ENCODE data around the gene RAI1. TPM values are rescaled to one million over a fixed set of nuclear protein-coding genes. Genes with fewer than 3 reads are reported as not detected.

The RAI1 gene
- total and polyA plus RNA-seq, 10 of the 15 experiments (the other 5 are each of a cell fraction or from before 2014, with no cell fraction given), result 0.66 to 37.7 (median 6.0) TPM

- Histone ChIP-seq H3K36me3 (ENCODE audit: control insufficient read depth in 2 of 2, insufficient read depth in 2 of 2, low read length in 1 of 2) (no peaks in the 10 kb centered on the region), H3K4me2 (ENCODE audit: control insufficient read depth, insufficient read depth) (peak overlapping the region; percentile 17; the same call in 1 of the 2 replicates), H3K4me1 (ENCODE audit: control insufficient read depth, insufficient read depth, low read length) (peaks cover 27% of the 10 kb centered on the region), H3K27me3 (replicated peaks in 1 of 2; ENCODE audit: control insufficient read depth in 2 of 2, insufficient read depth in 2 of 2, low read length in 1 of 2) (no peaks in the 10 kb centered on the region; a peak in 1 of 4 replicates), H3K27ac (ENCODE audit: control insufficient read depth, insufficient read depth) (no peak overlapping the region), H3K4me3 (no peak overlapping the region), H3K9me3 (replicated peaks; ENCODE audit: control insufficient read depth, insufficient read depth, low read length) (no peaks in the 10 kb centered on the region), H3K9ac (ENCODE audit: control insufficient read depth, insufficient read depth, low read length) (no peak overlapping the region), H2AFZ (ENCODE audit: control insufficient read depth, low read depth, low read length) (peak overlapping the region; percentile 29; the same call in 1 of the 2 replicates), H3K79me2 (ENCODE audit: control insufficient read depth, insufficient read depth, low read length) (no peaks in the 10 kb centered on the region), H4K20me1 (ENCODE audit: control insufficient read depth, insufficient read depth) (no peaks in the 10 kb centered on the region)
- FAIRE-seq (no peak), DNase-seq (ENCODE audit: low read depth, low spot score) (no peak), ATAC-seq (peak; percentile 64)
- no TSS peak for BruUV-seq (replicated peaks)
- RAD21 ChIA-PET (ENCODE audit: unreplicated experiment), result interaction anchor here (1.5 kb wide), 1 partner anchor 36 kb away, joined by 3 read pairs; no protein-coding TSS in a partner anchor
- 47% methylated on average over 11 of the region's 11 CpGs for WGBS (ENCODE audit: insufficient coverage, insufficient replicate concordance, low lambda C conversion rate, missing lambda C conversion rate)
- CTCF ChIA-PET, result interaction anchor here (1.0 kb wide), 1 partner anchor 11 kb away, joined by 3 read pairs; no protein-coding TSS in a partner anchor
- POLR2A ChIA-PET, result no interaction called here
- in situ Hi-C loops (cut with MboI), result loop anchor here (5.0 kb wide), 2 partner anchors 186 to 356 kb away; no protein-coding TSS in a partner anchor
- intact Hi-C loops (cut with micrococcal nuclease; ENCODE audit: unreplicated experiment), result no loop called here
- SMC1A ChIA-PET (ENCODE audit: uncharacterized antibody, unreplicated experiment), result interaction anchor here (1.2 kb wide), 1 partner anchor 12 kb away, joined by 3 read pairs; no protein-coding TSS in a partner anchor
- TF ChIP-seq IKZF1 (conservative IDR thresholded peaks at IDR 0.05), result peak; percentile 67; the same call in 1 of the 2 replicates
- 0 out of 2 replicates have a peak, but pooled peaks have one; percentile 20 for TF ChIP-seq TAF1 (IDR thresholded peaks at IDR 0.05; ENCODE audit: borderline replicate concordance, low read depth, low read length)
- TF ChIP-seq RAD51 (IDR thresholded peaks at IDR 0.05), result peak; percentile 42; the same call in 1 of the 2 replicates
- TF ChIP-seq NKRF (conservative IDR thresholded peaks at IDR 0.05), result no peak
- peak; percentile 79 for TF ChIP-seq ATF7 (IDR thresholded peaks at IDR 0.05; ENCODE audit: low read depth)
- peak; percentile 92 to 93 for TF ChIP-seq IKZF2 (IDR thresholded peaks at IDR 0.05)
- TF ChIP-seq, protein P1, sequence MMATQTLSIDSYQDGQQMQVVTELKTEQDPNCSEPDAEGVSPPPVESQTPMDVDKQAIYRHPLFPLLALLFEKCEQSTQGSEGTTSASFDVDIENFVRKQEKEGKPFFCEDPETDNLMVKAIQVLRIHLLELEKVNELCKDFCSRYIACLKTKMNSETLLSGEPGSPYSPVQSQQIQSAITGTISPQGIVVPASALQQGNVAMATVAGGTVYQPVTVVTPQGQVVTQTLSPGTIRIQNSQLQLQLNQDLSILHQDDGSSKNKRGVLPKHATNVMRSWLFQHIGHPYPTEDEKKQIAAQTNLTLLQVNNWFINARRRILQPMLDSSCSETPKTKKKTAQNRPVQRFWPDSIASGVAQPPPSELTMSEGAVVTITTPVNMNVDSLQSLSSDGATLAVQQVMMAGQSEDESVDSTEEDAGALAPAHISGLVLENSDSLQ (IDR thresholded peaks at IDR 0.05), result 0 out of 2 replicates have a peak, but pooled peaks have one; percentile 15
- TF ChIP-seq EED (IDR thresholded peaks at IDR 0.05; ENCODE audit: low read depth), result peak; percentile 72; the same call in 1 of the 2 replicates
- TF ChIP-seq IRF5 (IDR thresholded peaks at IDR 0.05; ENCODE audit: borderline replicate concordance), result 0 out of 2 replicates have a peak, but pooled peaks have one; percentile 19
- TF ChIP-seq CREB1 (IDR thresholded peaks at IDR 0.05; ENCODE audit: low read depth), result 0 out of 2 replicates have a peak, but pooled peaks have one; percentile 30
- TF ChIP-seq MEF2A (IDR thresholded peaks at IDR 0.05; ENCODE audit: insufficient read depth, low read depth, low read length), result 0 out of 2 replicates have a peak, but pooled peaks have one; percentile 27
- TF ChIP-seq SKIL (IDR thresholded peaks at IDR 0.05; ENCODE audit: low read depth, poor library complexity, severe bottlenecking), result peak; percentile 72
- no peak for TF ChIP-seq E2F8 (IDR thresholded peaks at IDR 0.05; ENCODE audit: low read depth, partially characterized antibody)
These were observed 5.2 kb upstream of the RAI1 start for GRCh38 chr17:17675925-17676534.
